WTC11 (cell line): Measurements from ENCODE around the gene TFB1M. TPM values are rescaled to one million over a fixed set of nuclear protein-coding genes. Genes with fewer than 3 reads are reported as not detected.

Source experiments
- ATAC-seq: fragments of 200-7000 bp; cut with Tn5 transposase; 2 replicates; pipeline ENCODE4 v1.10.0; 2021; ENCODE audit warnings: mild to moderate bottlenecking, moderate library complexity
- CTCF ChIA-PET: fragments of 300-600 bp; sonication (Branson Sonifier 250); formaldehyde crosslinking; loops from one replicate; lab custom pipeline; 2021; ENCODE audit warnings: antibody characterized with exemption; lab: Charles Lee
- POLR2A ChIA-PET: fragments of 350-600 bp; sonication (Branson Sonifier 250); formaldehyde crosslinking; loops from one replicate; lab custom pipeline; 2021; ENCODE audit warnings: antibody characterized with exemption; lab: Charles Lee
- DNase-seq: peaks from one replicate; pipeline ENCODE4 v3.0.0; 2021; ENCODE audit warnings: low spot score
- H3K27ac Mint-ChIP-seq: 2 replicates; pipeline ENCODE4 v1.8.0; 2021; ENCODE audit warnings: mixed read lengths
- H3K27me3 Mint-ChIP-seq: 2 replicates; pipeline ENCODE4 v1.8.0; 2021; ENCODE audit warnings: low read depth, mild to moderate bottlenecking, moderate library complexity, mixed read lengths
- H3K36me3 Mint-ChIP-seq: 2 replicates; pipeline ENCODE4 v1.8.0; 2021; ENCODE audit warnings: mixed read lengths
- H3K4me1 Mint-ChIP-seq: 2 replicates; pipeline ENCODE4 v1.8.0; 2022; ENCODE audit warnings: mixed read lengths
- H3K4me3 Mint-ChIP-seq: 2 replicates; pipeline ENCODE4 v1.8.0; 2021; ENCODE audit warnings: mild to moderate bottlenecking, moderate library complexity, mixed read lengths
- H3K9me3 Mint-ChIP-seq: 2 replicates; pipeline ENCODE4 v1.8.0; 2021; ENCODE audit warnings: mixed read lengths
- CREB1 ChIP-seq: sonication (generic); formaldehyde crosslinking; IDR thresholded peaks from 2 replicates; pipeline ENCODE4 v1.8.0; 2023; ENCODE audit warnings: mild to moderate bottlenecking, missing genetic modification reagents
- EMX1 ChIP-seq: fragments of 250-450 bp; sonication (Bioruptor Pico); IDR thresholded peaks from 2 replicates; pipeline ENCODE4 v1.8.0; 2021; ENCODE audit warnings: mild to moderate bottlenecking
- JUN ChIP-seq: sonication (generic); formaldehyde crosslinking; IDR thresholded peaks from 2 replicates; pipeline ENCODE4 v1.8.0; 2023; ENCODE audit warnings: mild to moderate bottlenecking, missing genetic modification reagents
- KAT7 ChIP-seq: sonication (generic); formaldehyde crosslinking; IDR thresholded peaks from 2 replicates; pipeline ENCODE4 v1.8.1; 2023; ENCODE audit warnings: missing genetic modification reagents, mild to moderate bottlenecking, borderline replicate concordance
- PRRX2 ChIP-seq: fragments of 250-450 bp; sonication (Bioruptor Pico); IDR thresholded peaks from 2 replicates; pipeline ENCODE4 v1.8.0; 2021; ENCODE audit warnings: mild to moderate bottlenecking
- RORB ChIP-seq: fragments of 250-450 bp; sonication (Bioruptor Pico); IDR thresholded peaks from 2 replicates; pipeline ENCODE4 v1.9.0; 2021; ENCODE audit warnings: mild to moderate bottlenecking
- SMAD3 ChIP-seq: sonication (generic); formaldehyde crosslinking; IDR thresholded peaks from 2 replicates; pipeline ENCODE4 v1.8.0; 2022; ENCODE audit warnings: missing genetic modification reagents, mild to moderate bottlenecking, borderline replicate concordance
- SOX15 ChIP-seq: fragments of 250-450 bp; sonication (Bioruptor Pico); IDR thresholded peaks from 2 replicates; pipeline ENCODE4 v1.9.0; 2021; ENCODE audit warnings: mild to moderate bottlenecking
- ZNF263 ChIP-seq: sonication (generic); formaldehyde crosslinking; IDR thresholded peaks from 2 replicates; pipeline ENCODE4 v1.8.1; 2022; ENCODE audit warnings: low read depth, mild to moderate bottlenecking, moderate library complexity, missing genetic modification reagents
- ZNF317 ChIP-seq: sonication (generic); formaldehyde crosslinking; IDR thresholded peaks from 2 replicates; pipeline ENCODE4 v1.8.1; 2023; ENCODE audit warnings: low read depth, mild to moderate bottlenecking, moderate library complexity, missing genetic modification reagents, borderline replicate concordance
- ZNF423 ChIP-seq: fragments of 250-450 bp; sonication (Bioruptor Pico); IDR thresholded peaks from 2 replicates; pipeline ENCODE4 v2.1.2; 2022; ENCODE audit warnings: mild to moderate bottlenecking, moderate library complexity
- total RNA-seq: library from RNA; stranded (reverse); gene quantifications from 3 replicates; pipeline ENCODE4 v1.2.3, GENCODE V29; 2021
- TF ChIP-seq, protein P1 (sequence below): sonication (generic); formaldehyde crosslinking; conservative IDR thresholded peaks from 2 replicates; pipeline ENCODE4 v1.8.1; 2022; ENCODE audit warnings: mild to moderate bottlenecking, missing genetic modification reagents
- TF ChIP-seq, protein P2 (sequence below): sonication (generic); formaldehyde crosslinking; IDR thresholded peaks from 2 replicates; pipeline ENCODE4 v1.8.1; 2022; ENCODE audit warnings: mild to moderate bottlenecking, missing genetic modification reagents, moderate library complexity, borderline replicate concordance
- TF ChIP-seq, protein P3 (sequence below): sonication (generic); formaldehyde crosslinking; IDR thresholded peaks from 2 replicates; pipeline ENCODE4 v1.8.1; 2022; ENCODE audit warnings: low read depth, mild to moderate bottlenecking, moderate library complexity, missing genetic modification reagents, borderline replicate concordance
- TF ChIP-seq, protein P4 (sequence below): fragments of 250-450 bp; sonication (Bioruptor Pico); IDR thresholded peaks from 2 replicates; pipeline ENCODE4 v1.9.0; 2021; ENCODE audit warnings: mild to moderate bottlenecking, borderline replicate concordance
- TF ChIP-seq, protein P5 (sequence below): sonication (generic); formaldehyde crosslinking; IDR thresholded peaks from 2 replicates; pipeline ENCODE4 v1.8.1; 2023; ENCODE audit warnings: mild to moderate bottlenecking, moderate library complexity, missing genetic modification reagents
- TF ChIP-seq, protein P6 (sequence below): sonication (generic); formaldehyde crosslinking; IDR thresholded peaks from 2 replicates; pipeline ENCODE4 v1.8.1; 2022; ENCODE audit warnings: mild to moderate bottlenecking, moderate library complexity, missing genetic modification reagents
- TF ChIP-seq, protein P7 (sequence below): sonication (generic); formaldehyde crosslinking; IDR thresholded peaks from 2 replicates; pipeline ENCODE4 v1.8.1; 2023; ENCODE audit warnings: mild to moderate bottlenecking, missing genetic modification reagents, borderline replicate concordance
- TF ChIP-seq, protein P8 (sequence below): fragments of 250-450 bp; sonication (Bioruptor Pico); conservative IDR thresholded peaks from 2 replicates; pipeline ENCODE4 v1.9.0; 2021; ENCODE audit warnings: mild to moderate bottlenecking

Gene TFB1M
- total RNA-seq, 1 experiment from 2014 or later: 41.8 TPM

DNA sequence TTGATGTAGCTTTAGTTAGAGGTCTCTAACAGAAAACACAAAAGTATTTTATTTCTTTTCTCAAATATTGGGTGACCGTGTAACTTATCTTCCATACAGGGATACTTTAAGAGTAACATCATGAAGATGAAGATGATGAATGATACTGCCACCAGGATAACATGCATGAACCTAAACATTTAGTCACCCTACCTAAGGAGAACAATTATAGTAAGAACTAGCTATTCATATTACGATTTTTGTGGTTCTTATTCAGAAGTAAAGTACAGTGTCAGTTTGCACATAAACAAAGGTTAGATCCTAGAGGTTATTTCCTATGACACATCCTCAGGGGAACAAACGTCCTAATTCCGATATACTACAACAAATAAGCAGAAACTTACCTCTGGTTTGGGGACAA, 29.5 kb downstream of the TFB1M start (continued):
- no peak for TF ChIP-seq SMAD3 (CRISPR knock-in tag)
- TF ChIP-seq EMX1 (CRISPR knock-in tag): no peak
- TF ChIP-seq PRRX2 (CRISPR knock-in tag): no peak
- TF ChIP-seq, protein P1, sequence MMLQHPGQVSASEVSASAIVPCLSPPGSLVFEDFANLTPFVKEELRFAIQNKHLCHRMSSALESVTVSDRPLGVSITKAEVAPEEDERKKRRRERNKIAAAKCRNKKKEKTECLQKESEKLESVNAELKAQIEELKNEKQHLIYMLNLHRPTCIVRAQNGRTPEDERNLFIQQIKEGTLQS: no peak

DNA sequence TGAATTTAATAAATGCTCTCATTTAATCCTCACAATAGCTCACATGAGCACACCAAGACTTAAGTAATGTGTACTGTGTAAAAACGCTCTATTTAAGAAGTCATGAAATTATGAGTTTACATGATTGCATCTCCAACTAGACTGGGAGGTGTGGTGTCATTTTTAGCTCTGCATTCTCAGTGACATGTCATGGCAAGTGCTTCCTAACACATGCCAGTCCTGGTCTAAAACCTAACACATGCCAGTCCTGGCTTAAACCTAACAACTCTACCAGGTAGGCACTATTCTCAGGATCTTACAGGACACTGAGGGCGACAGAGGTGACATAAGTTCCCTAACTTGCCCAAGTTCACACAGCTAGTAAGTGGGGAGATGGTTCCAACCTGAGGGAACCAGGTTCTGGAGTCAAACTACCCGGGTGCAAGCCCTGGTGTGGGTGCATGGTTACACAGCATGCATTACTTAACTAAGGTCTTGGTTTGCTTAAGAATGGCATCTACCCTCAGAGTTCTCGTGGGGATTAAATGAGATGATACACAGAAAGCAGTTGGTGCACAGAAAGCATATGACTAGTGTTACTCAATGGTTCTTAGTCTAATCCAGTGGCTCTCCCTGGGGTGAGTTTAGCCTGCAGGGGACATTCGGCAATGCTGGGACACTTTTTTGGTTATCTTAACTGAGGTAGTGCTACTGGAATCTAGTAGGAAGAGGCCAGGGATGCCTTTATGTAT, 35.8 kb downstream of the TFB1M start:
- Mint-ChIP-seq H3K27ac (peak overlapping the region; percentile 18; the same call in 1 of the 2 replicates), H3K27me3 (no peaks in the 10 kb centered on the region), H3K4me3 (no peak overlapping the region), H3K36me3 (peaks cover 27% of the 10 kb centered on the region), H3K4me1 (peaks cover 16% of the 10 kb centered on the region), H3K9me3 (no peaks in the 10 kb centered on the region)
- ATAC-seq: no peak
- POLR2A ChIA-PET: no interaction called here
- DNase-seq: no peak
- CTCF ChIA-PET: interaction anchor here (1.3 kb wide), 2 partner anchors 10 to 30 kb away, joined by 3 to 7 read pairs; no protein-coding TSS in a partner anchor
- no peak for TF ChIP-seq JUN (CRISPR knock-in tag)
- no peak for TF ChIP-seq RORB (CRISPR knock-in tag)
- TF ChIP-seq, protein P2, sequence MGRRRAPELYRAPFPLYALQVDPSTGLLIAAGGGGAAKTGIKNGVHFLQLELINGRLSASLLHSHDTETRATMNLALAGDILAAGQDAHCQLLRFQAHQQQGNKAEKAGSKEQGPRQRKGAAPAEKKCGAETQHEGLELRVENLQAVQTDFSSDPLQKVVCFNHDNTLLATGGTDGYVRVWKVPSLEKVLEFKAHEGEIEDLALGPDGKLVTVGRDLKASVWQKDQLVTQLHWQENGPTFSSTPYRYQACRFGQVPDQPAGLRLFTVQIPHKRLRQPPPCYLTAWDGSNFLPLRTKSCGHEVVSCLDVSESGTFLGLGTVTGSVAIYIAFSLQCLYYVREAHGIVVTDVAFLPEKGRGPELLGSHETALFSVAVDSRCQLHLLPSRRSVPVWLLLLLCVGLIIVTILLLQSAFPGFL (CRISPR knock-in tag): no peak
- TF ChIP-seq, protein P3, sequence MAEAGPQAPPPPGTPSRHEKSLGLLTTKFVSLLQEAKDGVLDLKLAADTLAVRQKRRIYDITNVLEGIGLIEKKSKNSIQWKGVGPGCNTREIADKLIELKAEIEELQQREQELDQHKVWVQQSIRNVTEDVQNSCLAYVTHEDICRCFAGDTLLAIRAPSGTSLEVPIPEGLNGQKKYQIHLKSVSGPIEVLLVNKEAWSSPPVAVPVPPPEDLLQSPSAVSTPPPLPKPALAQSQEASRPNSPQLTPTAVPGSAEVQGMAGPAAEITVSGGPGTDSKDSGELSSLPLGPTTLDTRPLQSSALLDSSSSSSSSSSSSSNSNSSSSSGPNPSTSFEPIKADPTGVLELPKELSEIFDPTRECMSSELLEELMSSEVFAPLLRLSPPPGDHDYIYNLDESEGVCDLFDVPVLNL (CRISPR knock-in tag): no peak
- TF ChIP-seq, protein P4, sequence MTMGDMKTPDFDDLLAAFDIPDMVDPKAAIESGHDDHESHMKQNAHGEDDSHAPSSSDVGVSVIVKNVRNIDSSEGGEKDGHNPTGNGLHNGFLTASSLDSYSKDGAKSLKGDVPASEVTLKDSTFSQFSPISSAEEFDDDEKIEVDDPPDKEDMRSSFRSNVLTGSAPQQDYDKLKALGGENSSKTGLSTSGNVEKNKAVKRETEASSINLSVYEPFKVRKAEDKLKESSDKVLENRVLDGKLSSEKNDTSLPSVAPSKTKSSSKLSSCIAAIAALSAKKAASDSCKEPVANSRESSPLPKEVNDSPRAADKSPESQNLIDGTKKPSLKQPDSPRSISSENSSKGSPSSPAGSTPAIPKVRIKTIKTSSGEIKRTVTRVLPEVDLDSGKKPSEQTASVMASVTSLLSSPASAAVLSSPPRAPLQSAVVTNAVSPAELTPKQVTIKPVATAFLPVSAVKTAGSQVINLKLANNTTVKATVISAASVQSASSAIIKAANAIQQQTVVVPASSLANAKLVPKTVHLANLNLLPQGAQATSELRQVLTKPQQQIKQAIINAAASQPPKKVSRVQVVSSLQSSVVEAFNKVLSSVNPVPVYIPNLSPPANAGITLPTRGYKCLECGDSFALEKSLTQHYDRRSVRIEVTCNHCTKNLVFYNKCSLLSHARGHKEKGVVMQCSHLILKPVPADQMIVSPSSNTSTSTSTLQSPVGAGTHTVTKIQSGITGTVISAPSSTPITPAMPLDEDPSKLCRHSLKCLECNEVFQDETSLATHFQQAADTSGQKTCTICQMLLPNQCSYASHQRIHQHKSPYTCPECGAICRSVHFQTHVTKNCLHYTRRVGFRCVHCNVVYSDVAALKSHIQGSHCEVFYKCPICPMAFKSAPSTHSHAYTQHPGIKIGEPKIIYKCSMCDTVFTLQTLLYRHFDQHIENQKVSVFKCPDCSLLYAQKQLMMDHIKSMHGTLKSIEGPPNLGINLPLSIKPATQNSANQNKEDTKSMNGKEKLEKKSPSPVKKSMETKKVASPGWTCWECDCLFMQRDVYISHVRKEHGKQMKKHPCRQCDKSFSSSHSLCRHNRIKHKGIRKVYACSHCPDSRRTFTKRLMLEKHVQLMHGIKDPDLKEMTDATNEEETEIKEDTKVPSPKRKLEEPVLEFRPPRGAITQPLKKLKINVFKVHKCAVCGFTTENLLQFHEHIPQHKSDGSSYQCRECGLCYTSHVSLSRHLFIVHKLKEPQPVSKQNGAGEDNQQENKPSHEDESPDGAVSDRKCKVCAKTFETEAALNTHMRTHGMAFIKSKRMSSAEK (CRISPR knock-in tag): no peak
- TF ChIP-seq ZNF423: no peak
- TF ChIP-seq, protein P5, sequence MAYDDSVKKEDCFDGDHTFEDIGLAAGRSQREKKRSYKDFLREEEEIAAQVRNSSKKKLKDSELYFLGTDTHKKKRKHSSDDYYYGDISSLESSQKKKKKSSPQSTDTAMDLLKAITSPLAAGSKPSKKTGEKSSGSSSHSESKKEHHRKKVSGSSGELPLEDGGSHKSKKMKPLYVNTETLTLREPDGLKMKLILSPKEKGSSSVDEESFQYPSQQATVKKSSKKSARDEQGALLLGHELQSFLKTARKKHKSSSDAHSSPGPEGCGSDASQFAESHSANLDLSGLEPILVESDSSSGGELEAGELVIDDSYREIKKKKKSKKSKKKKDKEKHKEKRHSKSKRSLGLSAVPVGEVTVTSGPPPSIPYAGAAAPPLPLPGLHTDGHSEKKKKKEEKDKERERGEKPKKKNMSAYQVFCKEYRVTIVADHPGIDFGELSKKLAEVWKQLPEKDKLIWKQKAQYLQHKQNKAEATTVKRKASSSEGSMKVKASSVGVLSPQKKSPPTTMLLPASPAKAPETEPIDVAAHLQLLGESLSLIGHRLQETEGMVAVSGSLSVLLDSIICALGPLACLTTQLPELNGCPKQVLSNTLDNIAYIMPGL: no peak
- TF ChIP-seq, protein P6, sequence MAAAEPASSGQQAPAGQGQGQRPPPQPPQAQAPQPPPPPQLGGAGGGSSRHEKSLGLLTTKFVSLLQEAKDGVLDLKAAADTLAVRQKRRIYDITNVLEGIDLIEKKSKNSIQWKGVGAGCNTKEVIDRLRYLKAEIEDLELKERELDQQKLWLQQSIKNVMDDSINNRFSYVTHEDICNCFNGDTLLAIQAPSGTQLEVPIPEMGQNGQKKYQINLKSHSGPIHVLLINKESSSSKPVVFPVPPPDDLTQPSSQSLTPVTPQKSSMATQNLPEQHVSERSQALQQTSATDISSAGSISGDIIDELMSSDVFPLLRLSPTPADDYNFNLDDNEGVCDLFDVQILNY (CRISPR knock-in tag): no peak
- TF ChIP-seq KAT7 (CRISPR knock-in tag): no peak
- no peak for TF ChIP-seq SOX15 (CRISPR knock-in tag)
- no peak for TF ChIP-seq ZNF263
- no peak for TF ChIP-seq ZNF317
- TF ChIP-seq, protein P7, sequence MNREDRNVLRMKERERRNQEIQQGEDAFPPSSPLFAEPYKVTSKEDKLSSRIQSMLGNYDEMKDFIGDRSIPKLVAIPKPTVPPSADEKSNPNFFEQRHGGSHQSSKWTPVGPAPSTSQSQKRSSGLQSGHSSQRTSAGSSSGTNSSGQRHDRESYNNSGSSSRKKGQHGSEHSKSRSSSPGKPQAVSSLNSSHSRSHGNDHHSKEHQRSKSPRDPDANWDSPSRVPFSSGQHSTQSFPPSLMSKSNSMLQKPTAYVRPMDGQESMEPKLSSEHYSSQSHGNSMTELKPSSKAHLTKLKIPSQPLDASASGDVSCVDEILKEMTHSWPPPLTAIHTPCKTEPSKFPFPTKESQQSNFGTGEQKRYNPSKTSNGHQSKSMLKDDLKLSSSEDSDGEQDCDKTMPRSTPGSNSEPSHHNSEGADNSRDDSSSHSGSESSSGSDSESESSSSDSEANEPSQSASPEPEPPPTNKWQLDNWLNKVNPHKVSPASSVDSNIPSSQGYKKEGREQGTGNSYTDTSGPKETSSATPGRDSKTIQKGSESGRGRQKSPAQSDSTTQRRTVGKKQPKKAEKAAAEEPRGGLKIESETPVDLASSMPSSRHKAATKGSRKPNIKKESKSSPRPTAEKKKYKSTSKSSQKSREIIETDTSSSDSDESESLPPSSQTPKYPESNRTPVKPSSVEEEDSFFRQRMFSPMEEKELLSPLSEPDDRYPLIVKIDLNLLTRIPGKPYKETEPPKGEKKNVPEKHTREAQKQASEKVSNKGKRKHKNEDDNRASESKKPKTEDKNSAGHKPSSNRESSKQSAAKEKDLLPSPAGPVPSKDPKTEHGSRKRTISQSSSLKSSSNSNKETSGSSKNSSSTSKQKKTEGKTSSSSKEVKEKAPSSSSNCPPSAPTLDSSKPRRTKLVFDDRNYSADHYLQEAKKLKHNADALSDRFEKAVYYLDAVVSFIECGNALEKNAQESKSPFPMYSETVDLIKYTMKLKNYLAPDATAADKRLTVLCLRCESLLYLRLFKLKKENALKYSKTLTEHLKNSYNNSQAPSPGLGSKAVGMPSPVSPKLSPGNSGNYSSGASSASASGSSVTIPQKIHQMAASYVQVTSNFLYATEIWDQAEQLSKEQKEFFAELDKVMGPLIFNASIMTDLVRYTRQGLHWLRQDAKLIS: no peak
- no peak for TF ChIP-seq CREB1
- TF ChIP-seq, protein P8, sequence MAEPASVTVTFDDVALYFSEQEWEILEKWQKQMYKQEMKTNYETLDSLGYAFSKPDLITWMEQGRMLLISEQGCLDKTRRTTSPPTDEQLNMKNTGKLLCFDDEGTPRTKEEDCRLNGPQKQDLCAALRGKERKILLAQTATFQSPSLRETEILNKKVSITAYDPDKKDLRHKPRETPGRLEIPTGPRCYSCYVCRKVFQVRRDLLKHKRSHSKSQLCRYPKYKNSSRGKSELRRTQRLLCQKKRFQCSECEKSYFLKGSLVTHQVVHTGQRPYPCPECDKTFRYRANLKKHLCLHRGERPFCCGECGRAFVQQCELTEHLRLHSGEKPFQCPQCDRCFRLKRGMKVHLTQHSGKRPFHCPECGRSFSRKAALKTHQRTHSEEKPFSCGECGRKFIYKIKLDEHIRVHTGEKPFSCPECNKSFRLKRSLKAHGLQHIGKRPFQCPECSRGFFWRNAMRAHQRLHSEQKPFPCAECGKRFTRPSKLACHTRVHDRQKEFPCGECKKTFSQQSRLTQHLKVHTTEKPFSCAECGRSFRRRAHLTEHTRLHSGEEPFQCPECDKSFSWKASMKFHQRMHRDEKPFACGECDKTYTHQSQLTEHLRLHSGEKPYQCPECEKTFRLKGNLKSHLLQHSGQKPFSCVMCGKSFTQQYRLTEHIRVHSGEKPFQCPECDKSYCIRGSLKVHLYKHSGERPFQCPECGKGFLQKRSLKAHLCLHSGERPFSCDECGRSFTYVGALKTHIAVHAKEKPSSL: no peak
